GM13976 (cell line): ENCODE data around the gene KLHL3.

Experiments
- DNase-seq: peaks from one replicate; pipeline ENCODE4 v3.0.0; 2012; ENCODE audit warnings: low spot score
- in situ Hi-C: fragments of 300-500 bp; cut with MboI; formaldehyde crosslinking; loops from one replicate; pipeline ENCODE4 v1.12.0; 2022; ENCODE audit warnings: low sequenced_read_pairs, mixed read lengths, inconsistent platforms; ENCODE audit not compliant: unreplicated experiment
- TF ChIP-seq, protein P1 (sequence below): IDR thresholded peaks from 2 replicates; pipeline ENCODE4 v1.5.1; 2012; ENCODE audit warnings: borderline replicate concordance, mild to moderate bottlenecking; ENCODE audit not compliant: insufficient read depth; ENCODE audit errors: extremely low read depth, missing control alignments, control extremely low read depth

Gene KLHL3

DNA sequence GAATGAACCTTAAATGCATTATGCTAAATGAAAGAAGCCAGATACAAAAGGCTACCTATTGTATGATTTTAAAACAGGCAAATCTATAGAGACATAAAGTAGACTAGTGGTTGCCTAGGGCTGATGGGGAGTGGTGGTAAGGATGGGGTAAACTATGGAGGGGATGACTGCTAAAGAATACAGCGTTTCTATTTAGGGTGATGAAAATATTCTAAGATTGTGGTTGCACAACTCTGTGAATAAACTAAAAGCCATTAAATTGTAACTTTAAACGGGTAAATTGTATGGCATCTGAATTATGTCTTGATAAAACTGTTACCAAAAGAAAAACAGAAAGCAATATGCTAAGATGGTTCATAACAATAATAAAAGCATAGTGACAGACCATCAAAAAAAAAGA is 21.4 kb downstream of the KLHL3 start:
- DNase-seq = no peak
- in situ Hi-C loops = no loop called here
- TF ChIP-seq, protein P1, sequence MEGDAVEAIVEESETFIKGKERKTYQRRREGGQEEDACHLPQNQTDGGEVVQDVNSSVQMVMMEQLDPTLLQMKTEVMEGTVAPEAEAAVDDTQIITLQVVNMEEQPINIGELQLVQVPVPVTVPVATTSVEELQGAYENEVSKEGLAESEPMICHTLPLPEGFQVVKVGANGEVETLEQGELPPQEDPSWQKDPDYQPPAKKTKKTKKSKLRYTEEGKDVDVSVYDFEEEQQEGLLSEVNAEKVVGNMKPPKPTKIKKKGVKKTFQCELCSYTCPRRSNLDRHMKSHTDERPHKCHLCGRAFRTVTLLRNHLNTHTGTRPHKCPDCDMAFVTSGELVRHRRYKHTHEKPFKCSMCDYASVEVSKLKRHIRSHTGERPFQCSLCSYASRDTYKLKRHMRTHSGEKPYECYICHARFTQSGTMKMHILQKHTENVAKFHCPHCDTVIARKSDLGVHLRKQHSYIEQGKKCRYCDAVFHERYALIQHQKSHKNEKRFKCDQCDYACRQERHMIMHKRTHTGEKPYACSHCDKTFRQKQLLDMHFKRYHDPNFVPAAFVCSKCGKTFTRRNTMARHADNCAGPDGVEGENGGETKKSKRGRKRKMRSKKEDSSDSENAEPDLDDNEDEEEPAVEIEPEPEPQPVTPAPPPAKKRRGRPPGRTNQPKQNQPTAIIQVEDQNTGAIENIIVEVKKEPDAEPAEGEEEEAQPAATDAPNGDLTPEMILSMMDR = no peak

DNA sequence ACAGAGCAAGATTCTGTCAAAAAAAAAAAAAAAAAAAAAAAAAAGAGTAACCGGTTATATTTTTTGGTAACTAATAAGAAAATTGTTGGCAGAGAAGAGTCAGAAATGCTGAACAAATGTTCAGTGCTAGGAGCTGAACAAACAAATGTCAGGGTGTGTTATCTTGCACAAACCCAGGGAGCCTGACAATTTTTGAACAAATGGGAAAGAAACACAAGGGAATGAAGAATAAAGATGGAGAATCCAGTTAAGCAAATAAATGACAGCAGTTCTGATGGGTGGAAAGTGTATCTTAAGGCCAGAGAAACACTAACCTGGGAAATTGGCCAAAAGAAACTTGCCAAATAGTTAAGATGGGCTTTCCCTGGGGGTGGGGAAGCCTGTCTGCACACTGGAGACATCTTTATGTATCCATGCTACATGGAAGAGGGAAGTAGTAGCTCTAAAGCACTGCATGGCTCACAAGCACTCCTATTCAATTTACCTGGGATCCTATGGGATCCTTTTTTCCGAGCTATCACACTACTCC is 23.7 kb downstream of the KLHL3 start:
- TF ChIP-seq, protein P1 = no peak
- DNase-seq = no peak
- in situ Hi-C loops = no loop called here

DNA sequence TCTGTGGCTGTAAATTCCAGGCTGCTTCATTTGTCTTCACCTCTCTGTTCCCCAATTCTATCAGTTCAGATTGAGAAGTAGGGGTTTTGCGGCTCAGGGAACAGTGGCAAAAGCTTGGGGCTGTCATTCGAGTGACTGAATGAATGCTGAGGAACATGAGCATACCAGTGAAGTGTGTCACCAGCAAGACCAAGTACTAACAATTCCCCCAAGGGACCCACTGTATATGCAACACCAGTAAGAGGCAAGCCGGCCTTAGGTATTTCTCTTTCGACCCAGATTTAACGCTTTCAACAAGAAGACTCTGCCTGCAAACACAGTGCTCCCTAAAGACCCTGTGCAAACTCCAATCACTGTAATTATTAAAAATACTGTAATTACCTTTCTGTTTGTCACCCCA is 25.8 kb downstream of the KLHL3 start:
- in situ Hi-C loops = no loop called here
- TF ChIP-seq, protein P1 = no peak

DNA sequence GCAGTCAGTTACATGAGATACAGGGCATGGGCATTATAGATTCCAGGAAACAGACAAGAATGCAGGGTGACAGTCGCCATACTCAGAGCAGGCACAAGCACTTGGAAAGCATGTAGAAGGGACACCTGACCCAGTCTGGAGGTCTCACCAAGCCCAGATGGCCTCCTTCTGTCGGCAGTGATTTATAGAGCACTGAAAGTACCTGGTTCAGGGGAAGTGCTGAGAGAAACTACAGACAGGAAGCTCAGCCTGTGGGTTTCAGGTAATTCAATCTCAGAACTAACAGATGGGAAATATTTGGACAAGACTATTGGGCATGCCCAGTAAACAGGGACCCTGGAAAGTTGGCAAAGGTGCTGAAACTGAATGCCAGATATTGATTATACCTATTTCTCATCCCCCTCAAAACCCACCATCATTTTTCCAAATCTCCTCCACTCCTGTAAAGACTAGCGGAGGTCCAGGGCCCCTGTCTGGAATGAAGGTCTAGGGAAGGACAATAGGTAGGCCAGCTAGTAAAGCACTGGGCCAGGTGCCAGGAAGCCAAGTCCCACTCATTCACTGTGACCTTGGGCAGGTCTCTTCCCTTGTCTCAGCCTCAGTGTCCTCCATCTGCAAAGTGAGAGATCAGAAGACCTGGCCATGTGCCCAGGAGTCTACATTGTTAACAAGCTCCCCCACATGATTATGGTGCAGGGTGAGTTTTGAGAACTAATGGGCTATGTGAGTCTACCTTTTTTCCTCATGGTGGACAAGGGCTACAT is 26.9 kb downstream of the KLHL3 start:
- TF ChIP-seq, protein P1 = no peak
- no peak for DNase-seq
- in situ Hi-C loops = no loop called here

More for the DNA sequence above, 25.8 kb downstream of the KLHL3 start:
- DNase-seq = no peak

DNA sequence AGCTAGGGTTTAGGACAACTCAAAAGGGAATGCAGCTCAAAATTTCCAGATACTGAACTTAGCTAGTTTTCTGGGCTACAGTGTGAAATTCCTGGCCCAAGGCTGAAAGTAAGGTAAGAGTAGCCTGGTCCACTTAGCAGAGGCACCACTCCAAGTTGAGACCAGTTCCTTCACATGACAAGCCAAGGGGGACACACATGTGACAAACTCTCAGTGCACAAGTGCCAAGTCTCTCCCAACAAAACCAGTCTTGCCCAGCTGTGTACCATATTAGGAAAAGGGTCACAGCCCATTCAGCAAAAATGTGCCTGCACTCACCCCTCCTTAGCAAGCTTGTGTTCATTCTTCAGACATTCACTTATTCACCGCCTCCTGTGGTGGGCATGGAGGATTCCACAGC is 27.8 kb downstream of the KLHL3 start:
- DNase-seq = no peak
- in situ Hi-C loops = no loop called here
- TF ChIP-seq, protein P1 = no peak

DNA sequence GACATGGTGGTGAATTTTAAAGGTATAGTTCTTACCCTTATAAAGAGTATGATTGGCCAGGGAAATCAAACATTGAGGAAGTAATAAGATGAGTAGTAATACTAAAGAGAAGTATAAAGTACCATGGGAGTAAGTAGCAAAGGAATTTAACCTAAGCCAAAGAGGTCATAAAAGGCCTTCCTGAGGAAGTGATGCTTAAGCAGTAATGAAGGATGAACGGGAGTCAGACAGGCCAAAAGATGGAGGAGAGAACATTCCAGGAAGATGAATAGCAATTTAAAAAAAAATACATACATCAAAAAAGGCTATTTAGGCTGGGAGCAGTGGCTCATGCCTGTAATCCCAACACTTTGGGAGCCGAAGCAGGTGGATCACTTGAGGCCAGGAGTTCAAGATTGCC is 29.0 kb downstream of the KLHL3 start:
- DNase-seq = no peak
- TF ChIP-seq, protein P1 = no peak
- in situ Hi-C loops = no loop called here
